KMS-11 (cell line): Measurements from ENCODE around the gene RAD51B.

Experiments used
- H2AFZ ChIP-seq: fragments of 200-600 bp; sonication (generic); 2 replicates; pipeline ENCODE4 v1.6.1; 2016; ENCODE audit warnings: antibody characterized with exemption, mixed run types, low read depth
- H3K27ac ChIP-seq: fragments of 200-600 bp; sonication (generic); 2 replicates; pipeline ENCODE4 v1.6.1; 2016; ENCODE audit warnings: mild to moderate bottlenecking, mixed run types
- H3K27me3 ChIP-seq: fragments of 200-600 bp; sonication (generic); 2 replicates; pipeline ENCODE4 v1.6.1; 2017; ENCODE audit warnings: mild to moderate bottlenecking, low read depth, mixed run types, moderate library complexity; ENCODE audit not compliant: insufficient read depth
- H3K36me3 ChIP-seq: fragments of 200-600 bp; sonication (generic); 2 replicates; pipeline ENCODE4 v1.6.1; 2017; ENCODE audit warnings: mild to moderate bottlenecking, mixed run types; ENCODE audit not compliant: insufficient read depth
- H3K4me1 ChIP-seq: fragments of 200-600 bp; sonication (generic); 2 replicates; pipeline ENCODE4 v1.6.1; 2016; ENCODE audit warnings: mild to moderate bottlenecking, low read depth, mixed run types; ENCODE audit not compliant: poor library complexity, severe bottlenecking
- H3K4me2 ChIP-seq: fragments of 200-600 bp; sonication (generic); 2 replicates; pipeline ENCODE4 v1.7.0; 2016; ENCODE audit warnings: mild to moderate bottlenecking, mixed run types
- H3K4me3 ChIP-seq: fragments of 200-600 bp; sonication (generic); IDR thresholded peaks from 2 replicates; pipeline ENCODE4 v1.6.1; 2017; ENCODE audit warnings: low read depth, low read length, mixed read lengths; ENCODE audit not compliant: insufficient read depth
- H3K79me2 ChIP-seq: fragments of 200-600 bp; sonication (generic); 2 replicates; pipeline ENCODE4 v1.6.1; 2016; ENCODE audit warnings: low read depth, mixed run types; ENCODE audit not compliant: insufficient read depth
- H3K9ac ChIP-seq: fragments of 200-600 bp; sonication (generic); 2 replicates; pipeline ENCODE4 v1.6.1; 2016; ENCODE audit warnings: mild to moderate bottlenecking, mixed run types
- H4K20me1 ChIP-seq: fragments of 200-600 bp; sonication (generic); 2 replicates; pipeline ENCODE4 v1.6.1; 2016; ENCODE audit warnings: mild to moderate bottlenecking, mixed run types; ENCODE audit not compliant: insufficient read depth
- TF ChIP-seq, protein P1 (sequence below): fragments of 200-600 bp; sonication (generic); conservative IDR thresholded peaks from 2 replicates; pipeline ENCODE4 v1.6.1; 2017; ENCODE audit warnings: low read depth, mild to moderate bottlenecking, antibody characterized with exemption, low read length, moderate library complexity, mixed read lengths

Gene RAD51B

DNA sequence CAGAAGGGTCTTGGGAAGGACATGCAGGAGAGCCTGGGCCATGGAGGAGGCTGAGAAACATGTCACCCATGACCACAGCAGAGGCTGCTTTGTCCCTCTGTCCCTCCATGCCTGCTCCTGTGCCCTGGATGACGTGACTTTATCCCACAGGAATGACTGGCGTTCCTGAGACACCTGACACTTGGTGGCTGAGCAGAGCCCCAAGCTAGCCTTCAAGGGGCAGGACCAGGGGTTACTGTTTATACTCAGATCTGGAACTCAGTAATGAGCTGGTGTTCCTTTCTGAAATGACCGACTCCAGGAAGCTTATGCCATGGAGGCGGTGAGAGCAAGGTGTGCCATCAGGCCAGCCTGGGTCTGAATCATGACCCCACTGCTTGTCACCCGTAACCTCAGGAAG is 929.1 kb downstream of the RAD51B start:
- Histone ChIP-seq H3K79me2 (no peaks in the 10 kb centered on the region), H4K20me1 (no peaks in the 10 kb centered on the region), H3K36me3 (no peaks in the 10 kb centered on the region), H3K4me1 (no peaks in the 10 kb centered on the region), H3K27me3 (no peaks in the 10 kb centered on the region), H3K4me3 (no peak overlapping the region), H2AFZ (no peak overlapping the region), H3K27ac (no peak overlapping the region), H3K9ac (no peak overlapping the region), H3K4me2 (no peak overlapping the region)
- TF ChIP-seq, protein P1, sequence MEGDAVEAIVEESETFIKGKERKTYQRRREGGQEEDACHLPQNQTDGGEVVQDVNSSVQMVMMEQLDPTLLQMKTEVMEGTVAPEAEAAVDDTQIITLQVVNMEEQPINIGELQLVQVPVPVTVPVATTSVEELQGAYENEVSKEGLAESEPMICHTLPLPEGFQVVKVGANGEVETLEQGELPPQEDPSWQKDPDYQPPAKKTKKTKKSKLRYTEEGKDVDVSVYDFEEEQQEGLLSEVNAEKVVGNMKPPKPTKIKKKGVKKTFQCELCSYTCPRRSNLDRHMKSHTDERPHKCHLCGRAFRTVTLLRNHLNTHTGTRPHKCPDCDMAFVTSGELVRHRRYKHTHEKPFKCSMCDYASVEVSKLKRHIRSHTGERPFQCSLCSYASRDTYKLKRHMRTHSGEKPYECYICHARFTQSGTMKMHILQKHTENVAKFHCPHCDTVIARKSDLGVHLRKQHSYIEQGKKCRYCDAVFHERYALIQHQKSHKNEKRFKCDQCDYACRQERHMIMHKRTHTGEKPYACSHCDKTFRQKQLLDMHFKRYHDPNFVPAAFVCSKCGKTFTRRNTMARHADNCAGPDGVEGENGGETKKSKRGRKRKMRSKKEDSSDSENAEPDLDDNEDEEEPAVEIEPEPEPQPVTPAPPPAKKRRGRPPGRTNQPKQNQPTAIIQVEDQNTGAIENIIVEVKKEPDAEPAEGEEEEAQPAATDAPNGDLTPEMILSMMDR: no peak

DNA sequence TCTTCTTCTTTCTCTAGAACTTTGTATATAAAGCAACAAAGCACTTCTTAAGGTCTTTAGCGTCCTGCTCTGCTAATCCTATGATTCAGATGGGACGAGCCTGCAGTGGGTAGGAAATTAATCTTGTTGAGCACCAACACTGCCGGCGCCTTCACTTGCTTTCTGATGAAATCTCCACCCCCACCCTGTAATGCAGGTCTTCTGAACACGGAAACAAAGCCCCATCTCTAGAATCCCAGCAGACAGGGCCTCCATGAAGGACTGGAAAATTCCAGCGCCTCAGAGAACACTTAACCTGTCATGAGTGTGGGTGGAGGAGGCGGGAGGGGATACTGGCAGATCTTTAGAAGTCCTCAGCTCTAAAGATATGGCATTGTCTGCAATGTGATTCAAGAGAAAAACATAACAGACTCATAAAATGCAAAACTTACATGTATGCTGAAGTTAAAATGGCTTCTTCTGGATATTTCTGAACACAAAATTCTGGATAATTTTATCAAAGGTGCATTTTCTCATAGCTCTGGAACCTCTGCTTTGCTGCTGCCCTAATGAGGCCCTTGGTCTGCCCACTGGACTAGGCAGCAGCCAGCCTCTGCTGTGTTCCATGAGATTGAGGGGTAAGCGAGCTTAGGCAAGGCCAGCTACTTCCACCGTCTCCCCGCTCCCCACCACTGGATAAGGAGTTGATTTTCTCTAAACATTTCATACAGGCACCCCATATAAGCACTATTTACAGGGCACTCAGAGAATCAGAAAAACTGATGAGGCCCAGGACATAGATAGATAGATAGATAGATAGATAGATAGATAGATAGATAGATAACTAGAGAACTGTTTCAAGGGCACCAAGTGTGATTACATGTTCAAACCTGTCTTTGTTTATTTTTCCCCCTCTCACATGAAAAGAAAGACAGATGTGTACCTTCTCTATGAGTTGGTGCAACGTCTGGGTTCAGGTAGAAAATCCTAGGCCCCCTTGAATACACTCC is 930.2 kb downstream of the RAD51B start:
- no peak overlapping the region for H3K27ac ChIP-seq
- H2AFZ ChIP-seq: no peak overlapping the region
- H3K79me2 ChIP-seq: no peaks in the 10 kb centered on the region
- H3K4me3 ChIP-seq: no peak overlapping the region
- no peaks in the 10 kb centered on the region for H4K20me1 ChIP-seq
- H3K9ac ChIP-seq: no peak overlapping the region
- no peaks in the 10 kb centered on the region for H3K36me3 ChIP-seq
- H3K4me2 ChIP-seq: no peak overlapping the region
- no peaks in the 10 kb centered on the region for H3K4me1 ChIP-seq
- TF ChIP-seq, protein P1: no peak
- H3K27me3 ChIP-seq: no peaks in the 10 kb centered on the region

DNA sequence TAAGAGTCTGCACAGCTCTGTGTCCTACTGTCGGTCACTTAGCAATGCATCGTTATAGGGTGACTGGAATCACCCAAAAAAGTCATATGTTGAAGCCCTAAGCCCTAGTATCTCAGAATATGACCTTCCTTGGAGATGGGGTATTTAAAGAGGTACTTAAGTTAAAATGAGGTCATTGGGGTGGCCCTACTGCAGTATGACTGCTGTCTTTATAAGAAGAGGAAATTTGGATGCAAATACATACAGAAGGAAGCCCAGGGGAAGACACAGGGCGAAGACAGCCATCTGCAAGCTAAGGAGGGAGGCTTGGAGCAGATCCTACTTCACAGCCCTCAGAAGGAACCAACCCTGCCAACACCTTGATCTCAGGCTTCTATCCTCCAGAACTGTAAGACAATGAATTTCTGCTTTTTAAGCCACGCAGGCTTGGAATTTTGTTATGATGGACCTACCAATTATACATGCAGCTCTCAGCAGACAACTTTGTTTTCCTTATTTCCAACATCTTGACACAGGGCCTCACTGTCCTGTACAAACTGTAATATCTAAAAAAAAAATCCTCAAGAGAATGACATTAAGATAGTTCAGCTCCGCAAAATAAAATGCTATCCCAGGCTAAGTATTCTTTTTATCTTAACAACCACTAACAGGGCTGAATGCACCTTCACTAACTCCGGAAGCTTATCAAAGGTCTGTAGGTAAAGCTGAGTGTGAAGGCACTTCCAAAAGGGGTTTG is 932.9 kb downstream of the RAD51B start:
- Histone ChIP-seq H3K79me2 (no peaks in the 10 kb centered on the region), H4K20me1 (no peaks in the 10 kb centered on the region), H3K27me3 (no peaks in the 10 kb centered on the region), H3K4me1 (no peaks in the 10 kb centered on the region), H3K36me3 (no peaks in the 10 kb centered on the region), H3K4me3 (no peak overlapping the region), H3K4me2 (no peak overlapping the region), H3K27ac (no peak overlapping the region), H2AFZ (no peak overlapping the region), H3K9ac (no peak overlapping the region)
- TF ChIP-seq, protein P1: no peak

DNA sequence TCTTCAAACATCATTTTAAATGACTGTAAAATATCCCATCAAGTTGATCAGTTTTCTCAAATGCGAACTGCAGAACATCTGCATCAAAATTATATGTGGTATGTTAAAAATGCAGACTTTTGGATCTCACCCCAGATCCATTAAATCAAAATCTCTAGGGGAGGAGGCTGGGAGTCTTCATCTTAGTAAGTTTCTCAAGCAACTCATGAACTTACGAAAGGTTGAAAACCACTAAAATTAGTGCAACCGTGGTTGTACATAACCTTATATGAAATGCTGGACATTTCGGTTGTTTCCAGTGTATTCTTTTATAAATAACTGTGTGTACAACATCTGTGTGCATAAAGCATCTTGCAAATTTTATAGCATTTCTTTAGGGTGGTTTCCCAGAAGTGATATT is 934.1 kb downstream of the RAD51B start:
- H3K4me1 ChIP-seq: no peaks in the 10 kb centered on the region
- no peak overlapping the region for H3K27ac ChIP-seq
- H3K4me2 ChIP-seq: no peak overlapping the region
- H2AFZ ChIP-seq: no peak overlapping the region
- H3K4me3 ChIP-seq: no peak overlapping the region
- no peaks in the 10 kb centered on the region for H3K79me2 ChIP-seq
- no peaks in the 10 kb centered on the region for H3K27me3 ChIP-seq
- TF ChIP-seq, protein P1: no peak
- H3K36me3 ChIP-seq: no peaks in the 10 kb centered on the region
- H4K20me1 ChIP-seq: no peaks in the 10 kb centered on the region
- H3K9ac ChIP-seq: no peak overlapping the region
